HG02763 (cell line): ENCODE results near the gene MAP1S.
A peak's percentile ranks its signal among the peaks of the same experiment; 100 is the strongest.

Experiments used
- ATAC-seq: cut with Tn5 transposase; IDR thresholded peaks from one replicate; pipeline ENCODE4 v1.9.1; 2021; ENCODE audit warnings: mild to moderate bottlenecking, moderate library complexity; ENCODE audit not compliant: unreplicated experiment

Gene MAP1S

GRCh38 chr19:17718947-17719711 lies at the start of gene MAP1S:
MAP1S (plus strand) TSS chr19:17719480; CDS start chr19:17719503, 23 bp downstream.
- ATAC-seq, result peak; percentile 74

- ATAC-seq, result no peak
These were observed 47.4 kb upstream of the MAP1S start for GRCh38 chr19:17671906-17672305.

- ATAC-seq, result no peak
These were observed 45.1 kb upstream of the MAP1S start for GRCh38 chr19:17673937-17674799.

- ATAC-seq, result no peak
These were observed 43.0 kb upstream of the MAP1S start for GRCh38 chr19:17676295-17676694.

GRCh38 chr19:17677002-17677401 lies 42.3 kb upstream of the MAP1S start:
- no peak for ATAC-seq

GRCh38 chr19:17678836-17679235 lies 40.4 kb upstream of the MAP1S start:
- ATAC-seq, result no peak

GRCh38 chr19:17679526-17680229 lies 39.6 kb upstream of the MAP1S start:
- no peak for ATAC-seq

GRCh38 chr19:17680230-17680722 lies 39.0 kb upstream of the MAP1S start:
- no peak for ATAC-seq

GRCh38 chr19:17681505-17682125 lies 37.7 kb upstream of the MAP1S start:
- no peak for ATAC-seq

GRCh38 chr19:17682273-17682672 lies 37.0 kb upstream of the MAP1S start:
- no peak for ATAC-seq

GRCh38 chr19:17683078-17683477 lies 36.2 kb upstream of the MAP1S start:
- ATAC-seq, result no peak

- ATAC-seq, result no peak
These were observed 35.0 kb upstream of the MAP1S start for GRCh38 chr19:17684256-17684655.

- ATAC-seq, result no peak
These were observed 33.7 kb upstream of the MAP1S start for GRCh38 chr19:17685451-17686022.

- ATAC-seq, result no peak
These were observed 33.2 kb upstream of the MAP1S start for GRCh38 chr19:17686023-17686521.

- ATAC-seq, result no peak
These were observed 32.7 kb upstream of the MAP1S start for GRCh38 chr19:17686592-17687024.

GRCh38 chr19:17687141-17687856 lies 32.0 kb upstream of the MAP1S start:
- ATAC-seq, result no peak

- ATAC-seq, result no peak
These were observed 31.2 kb upstream of the MAP1S start, which contains the start of gene UNC13A for GRCh38 chr19:17687857-17688784. UNC13A (minus strand) TSS chr19:17688354; CDS start chr19:17688199, 155 bp downstream.

GRCh38 chr19:17688853-17689595 lies 30.3 kb upstream of the MAP1S start:
- ATAC-seq, result no peak
